Renal cortex interstitium (tissue), 11 donors: Measurements from ENCODE around the gene NDUFS6. TPM values are rescaled to one million over a fixed set of nuclear protein-coding genes. Genes with fewer than 3 reads are reported as not detected.

ENCODE experiments used
- DNase-seq, 11 donors: peaks; one replicate each; pipeline ENCODE4 v3.0.0-alpha.2; 2013; ENCODE audit warnings: low read depth in 9 of 11, low spot score in 4 of 11; ENCODE audit errors: extremely low read depth in 1 of 11
- polyA plus RNA-seq, 3 donors: library from polyadenylated mRNA; unstranded; fragments of 120-200 nt; gene quantifications; one replicate each; pipeline ENCODE4 v1.2.1, GENCODE V29; 2013; ENCODE audit not compliant: insufficient read length in 3 of 3

NDUFS6 gene
- polyA plus RNA-seq, 3 donors: 59.7 to 87.5 (median 67.3) TPM

DNA sequence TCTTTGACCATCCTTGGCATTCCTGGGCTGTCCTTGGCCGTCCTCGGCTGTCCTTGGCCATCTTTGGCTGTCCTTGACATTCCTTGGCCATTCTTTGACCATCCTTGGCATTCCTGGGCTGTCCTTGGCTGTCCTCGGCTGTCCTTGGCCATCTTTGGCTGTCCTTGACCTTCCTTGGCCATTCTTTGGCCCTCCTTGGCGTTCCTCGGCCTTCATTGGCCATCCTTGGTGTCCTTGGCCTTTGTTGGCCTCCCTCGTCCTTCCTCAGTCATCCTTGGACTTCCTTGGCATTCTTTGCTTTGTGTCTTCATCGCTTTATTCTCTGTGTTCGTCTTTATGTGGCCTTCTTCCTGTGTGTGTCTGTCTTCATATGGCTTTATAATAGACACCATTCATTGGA, 20.7 kb downstream of the NDUFS6 start:
- DNase-seq: no peak

- DNase-seq: no peak
Measured at GRCh38 chr5:1823381-1824034, 22.3 kb downstream of the NDUFS6 start.

- DNase-seq: no peak
Measured at GRCh38 chr5:1824109-1824821, 23.1 kb downstream of the NDUFS6 start.

GRCh38 chr5:1824903-1825841, 24.0 kb downstream of the NDUFS6 start:
- DNase-seq: no peak

GRCh38 chr5:1826235-1826980, 25.2 kb downstream of the NDUFS6 start:
- no peak for DNase-seq

- no peak for DNase-seq
Measured at GRCh38 chr5:1827025-1827885, 26.0 kb downstream of the NDUFS6 start.

DNA sequence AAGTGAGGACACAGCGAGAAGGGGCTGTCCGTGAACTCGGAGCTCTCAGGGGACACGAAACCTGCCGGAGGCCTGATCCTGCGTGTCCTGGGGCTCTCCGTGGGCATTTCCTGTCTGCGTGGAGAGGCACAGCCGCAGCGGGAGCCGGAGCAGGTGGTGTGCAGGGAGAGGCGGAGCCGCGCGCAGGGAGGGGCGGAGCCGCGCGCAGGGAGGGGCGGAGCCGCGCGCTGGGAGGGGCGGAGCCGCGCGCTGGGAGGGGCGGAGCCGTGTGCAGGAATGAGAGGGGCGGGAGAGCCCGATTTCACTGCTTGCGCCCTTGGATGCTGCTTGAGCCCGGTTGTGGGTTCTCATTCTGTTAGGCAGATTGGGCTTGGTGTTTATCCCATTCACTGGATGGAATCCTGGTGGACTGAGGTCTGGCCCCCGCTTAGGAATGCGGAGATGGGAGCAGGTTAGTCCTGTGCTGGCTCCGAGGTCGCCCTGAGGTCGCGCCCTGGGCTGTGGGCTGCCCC, 26.7 kb downstream of the NDUFS6 start:
- no peak for DNase-seq

DNA sequence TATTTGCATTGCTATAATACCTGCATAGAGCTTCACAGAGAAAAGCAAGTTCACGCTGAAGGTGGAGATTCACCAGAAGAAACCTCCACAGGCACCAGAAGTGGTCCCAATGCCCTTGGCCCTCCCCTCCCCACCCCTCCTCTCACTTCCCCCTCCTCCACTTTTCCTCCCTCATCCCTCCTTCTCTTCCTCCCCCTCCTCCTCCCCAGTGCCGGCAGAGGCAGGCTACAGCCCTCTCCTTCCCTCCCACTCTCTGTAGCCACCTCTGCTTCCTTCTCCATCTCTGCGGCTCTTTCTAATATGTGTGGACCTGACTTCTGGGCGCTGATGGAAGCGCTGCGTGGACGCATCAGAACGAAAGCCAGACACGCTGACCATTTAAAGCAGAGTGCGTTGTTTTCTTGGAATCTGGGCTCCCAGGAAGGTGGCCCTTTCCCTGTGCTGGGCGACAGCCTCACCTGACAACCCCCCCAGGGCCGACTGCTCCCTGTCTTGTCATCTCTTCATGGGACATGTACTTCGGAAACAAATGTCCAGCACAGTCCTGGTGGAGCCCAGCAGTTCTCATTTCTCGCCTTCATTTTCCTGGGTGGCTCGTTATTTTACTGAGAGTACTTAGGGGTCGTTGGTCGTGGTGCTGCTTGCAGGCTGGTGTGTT, 29.5 kb downstream of the NDUFS6 start:
- DNase-seq: no peak

DNA sequence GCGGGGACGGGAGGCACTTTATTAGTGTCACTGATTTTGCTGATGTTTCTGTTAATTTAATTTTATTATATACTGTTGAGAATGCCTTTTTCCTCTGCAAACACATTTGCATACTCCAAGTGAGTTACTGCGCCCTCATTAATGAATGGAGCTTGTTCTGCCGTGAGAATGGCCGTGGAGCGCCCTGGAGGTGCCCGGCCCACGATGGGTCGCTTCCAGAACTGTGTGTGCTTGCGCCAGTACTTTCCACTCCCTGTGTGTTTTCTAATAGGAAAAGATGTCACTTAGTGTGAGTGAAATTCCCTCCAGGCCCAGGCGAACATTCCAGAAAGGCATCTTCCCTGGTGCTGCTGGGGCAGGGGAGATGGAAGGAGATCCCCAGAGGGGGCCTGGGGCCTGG, 30.1 kb downstream of the NDUFS6 start:
- no peak for DNase-seq

DNA sequence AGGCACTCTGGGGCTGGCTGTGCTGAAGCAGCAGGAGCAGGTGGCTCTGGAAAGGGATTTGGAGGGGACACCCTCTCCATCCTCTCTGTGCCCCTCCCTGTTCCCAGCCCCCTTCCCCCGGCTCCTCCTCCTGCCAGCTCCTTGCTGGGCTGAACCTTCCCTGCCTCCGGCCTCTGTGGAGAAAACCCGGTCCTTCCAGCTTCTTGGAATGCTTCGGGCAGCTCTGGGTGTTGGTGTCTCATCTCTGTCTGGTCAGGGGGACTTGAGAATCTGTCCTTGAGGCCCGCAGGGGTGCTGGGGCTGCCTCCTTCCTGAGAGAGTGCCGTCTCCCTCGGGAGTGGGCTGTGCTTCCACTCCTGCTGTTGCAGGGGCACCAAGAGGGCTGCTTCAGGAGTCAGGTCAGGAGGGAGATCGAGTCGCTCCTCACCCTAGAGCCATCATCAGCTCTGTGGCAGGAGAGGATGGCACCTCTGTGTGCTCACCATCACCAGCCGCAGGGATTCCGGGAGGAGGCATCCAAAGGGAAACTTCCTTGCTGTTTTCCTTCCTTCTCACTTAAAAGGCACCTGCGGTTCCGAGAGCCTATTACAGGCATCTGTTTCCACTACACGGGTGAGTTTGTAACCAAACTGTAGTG, 30.6 kb downstream of the NDUFS6 start:
- DNase-seq: no peak

GRCh38 chr5:1832511-1833250, 31.5 kb downstream of the NDUFS6 start:
- no peak for DNase-seq

DNA sequence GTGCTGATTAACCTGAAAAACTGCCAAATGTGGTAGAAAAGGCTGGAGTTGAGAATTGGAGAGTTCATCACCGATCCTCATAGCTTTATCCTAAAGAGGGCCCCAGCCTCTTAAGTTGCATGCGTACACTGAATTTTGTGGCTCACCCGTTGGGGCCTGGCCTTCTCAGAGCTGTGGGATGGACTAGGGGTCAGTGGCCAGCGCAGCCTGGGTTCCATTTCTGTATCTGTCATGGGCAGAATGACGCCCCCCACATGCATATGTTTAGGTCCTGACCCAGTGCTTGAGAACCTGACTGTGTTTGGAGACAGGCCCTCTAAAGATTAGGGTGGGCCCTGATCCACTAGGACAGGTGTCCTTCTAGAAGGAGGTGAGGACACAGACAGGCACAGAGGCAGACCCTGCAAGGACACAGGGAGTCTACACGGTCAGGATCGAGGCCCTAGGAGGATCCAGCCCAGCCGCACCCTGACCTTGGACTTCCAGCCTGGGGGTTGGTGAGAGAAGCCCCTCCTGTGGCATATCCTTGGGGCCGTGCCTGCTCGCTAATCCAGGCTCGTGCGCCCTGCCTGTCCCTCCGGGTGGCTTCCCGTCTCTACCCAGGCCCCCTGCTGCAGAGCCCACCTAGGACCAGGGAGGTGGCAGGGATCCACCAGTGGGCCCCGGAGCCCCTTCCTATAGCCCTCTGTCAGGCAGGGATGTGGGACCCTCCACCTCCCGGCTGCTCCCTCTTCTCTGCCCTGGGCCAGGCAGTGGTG, 32.2 kb downstream of the NDUFS6 start:
- no peak for DNase-seq

- DNase-seq: no peak
Measured at GRCh38 chr5:1834022-1834551, 32.9 kb downstream of the NDUFS6 start.

DNA sequence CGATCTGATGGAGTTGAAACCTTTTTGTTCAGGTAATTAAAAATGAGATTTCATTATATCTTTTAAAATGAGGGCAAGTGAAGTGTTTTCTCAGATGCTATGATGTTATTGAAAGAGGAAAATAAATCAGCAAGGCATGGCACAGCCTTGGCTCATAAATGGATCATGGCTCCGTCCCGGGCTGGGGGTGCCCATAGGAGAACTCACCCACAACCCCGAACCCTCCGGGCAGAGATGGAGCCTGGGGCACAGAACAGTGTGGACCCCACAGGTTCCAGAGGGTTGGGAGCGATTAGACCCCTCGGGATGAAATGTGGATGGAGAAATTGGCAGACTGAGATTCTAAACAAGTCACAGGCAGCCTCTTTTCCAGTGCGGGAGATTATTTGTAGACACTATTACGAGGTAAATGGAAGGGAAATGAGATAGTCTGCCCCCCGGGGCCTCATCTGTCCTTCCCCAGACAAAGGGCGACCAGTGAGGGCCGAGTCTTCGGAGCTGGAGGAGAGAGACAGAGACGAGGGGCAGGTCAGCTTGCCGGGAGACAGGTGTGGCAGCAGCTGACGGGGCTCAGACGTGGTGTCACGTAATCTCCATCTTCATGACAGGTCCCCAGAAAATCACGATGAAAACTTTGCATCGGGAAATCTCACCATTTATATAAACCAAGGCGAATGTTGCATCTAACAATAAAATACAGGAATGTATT, 33.7 kb downstream of the NDUFS6 start:
- DNase-seq: no peak

DNA sequence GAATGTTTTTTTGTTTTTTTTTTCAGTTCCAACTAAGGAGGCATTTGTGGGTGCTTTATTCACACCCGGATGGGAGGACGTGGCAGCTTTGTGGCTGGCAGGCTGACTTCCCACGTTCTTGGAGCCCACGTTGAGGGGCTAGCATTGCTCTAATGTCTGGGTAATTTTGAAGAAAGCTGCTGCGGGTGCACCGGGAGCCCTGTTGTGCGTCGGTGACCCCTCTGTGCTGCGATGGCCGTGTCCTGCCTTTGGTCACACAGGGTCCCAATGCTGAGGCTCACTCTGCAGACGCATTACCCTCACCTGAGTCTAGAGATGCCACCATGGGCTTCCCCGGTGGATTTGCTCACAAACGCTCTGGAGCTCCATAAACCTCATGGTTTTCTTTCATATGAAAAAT, 34.2 kb downstream of the NDUFS6 start:
- no peak for DNase-seq
